KOPT-K1 (cell line): ENCODE measurements around the gene KNSTRN.

Experiments used
- H3K27ac ChIP-seq: fragments of 200-600 bp; sonication (generic); 2 replicates; pipeline ENCODE4 v1.5.1; 2016; ENCODE audit warnings: antibody characterized with exemption, mild to moderate bottlenecking, low read depth, low read length; ENCODE audit not compliant: poor library complexity, severe bottlenecking
- H3K36me3 ChIP-seq: fragments of 200-600 bp; sonication (generic); 2 replicates; pipeline ENCODE4 v1.5.1; 2017; ENCODE audit warnings: antibody characterized with exemption, mild to moderate bottlenecking, low read length, moderate library complexity; ENCODE audit not compliant: insufficient read depth
- H3K9me3 ChIP-seq: fragments of 200-600 bp; sonication (generic); 2 replicates; pipeline ENCODE4 v1.5.1; 2017; ENCODE audit warnings: antibody characterized with exemption, low read length, mild to moderate bottlenecking; ENCODE audit not compliant: insufficient read depth, poor library complexity, severe bottlenecking

Gene KNSTRN

GRCh38 chr15:40437752-40438687 is 55.5 kb downstream of the KNSTRN start:
- no peaks in the 10 kb centered on the region for H3K9me3 ChIP-seq
- no peaks in the 10 kb centered on the region for H3K36me3 ChIP-seq

GRCh38 chr15:40438712-40439111 is 56.2 kb downstream of the KNSTRN start:
- H3K27ac ChIP-seq: no peak overlapping the region

More at GRCh38 chr15:40437752-40438687, 55.5 kb downstream of the KNSTRN start:
- H3K27ac ChIP-seq: no peak overlapping the region

GRCh38 chr15:40439461-40439959 is 57.0 kb downstream of the KNSTRN start:
- Histone ChIP-seq H3K9me3 (no peaks in the 10 kb centered on the region), H3K27ac (no peak overlapping the region)

More at GRCh38 chr15:40438712-40439111, 56.2 kb downstream of the KNSTRN start:
- H3K36me3 ChIP-seq: no peaks in the 10 kb centered on the region
- H3K9me3 ChIP-seq: no peaks in the 10 kb centered on the region

GRCh38 chr15:40439960-40440742 is 57.6 kb downstream of the KNSTRN start:
- Histone ChIP-seq H3K36me3 (no peaks in the 10 kb centered on the region), H3K9me3 (no peaks in the 10 kb centered on the region), H3K27ac (peak overlapping the region; percentile 42)

More at GRCh38 chr15:40439461-40439959, 57.0 kb downstream of the KNSTRN start:
- no peaks in the 10 kb centered on the region for H3K36me3 ChIP-seq

GRCh38 chr15:40440743-40441564 is 58.4 kb downstream of the KNSTRN start, which contains the start of gene BAHD1:
TSS of gene BAHD1 (plus strand) at chr15:40440953. CDS start at chr15:40458465, 17,512 bp downstream.
- Histone ChIP-seq H3K27ac (peak within 1 kb of the TSS; percentile 54), H3K36me3 (no peaks in the 10 kb centered on the region), H3K9me3 (no peaks in the 10 kb centered on the region)

GRCh38 chr15:40441565-40442531 is 59.3 kb downstream of the KNSTRN start:
- Histone ChIP-seq H3K9me3 (no peaks in the 10 kb centered on the region), H3K36me3 (no peaks in the 10 kb centered on the region), H3K27ac (peak overlapping the region; percentile 54)

- H3K9me3 ChIP-seq: no peaks in the 10 kb centered on the region
- H3K36me3 ChIP-seq: no peaks in the 10 kb centered on the region
- H3K27ac ChIP-seq: no peak overlapping the region
These were observed 60.7 kb downstream of the KNSTRN start for GRCh38 chr15:40443255-40443654.

GRCh38 chr15:40443846-40444245 is 61.3 kb downstream of the KNSTRN start:
- Histone ChIP-seq H3K36me3 (no peaks in the 10 kb centered on the region), H3K27ac (no peak overlapping the region), H3K9me3 (no peaks in the 10 kb centered on the region)
